Stimulated activated CD8-positive, alpha-beta memory T cell treated with anti-CD3 and anti-CD28 coated beads, Interleukin-7, amount 100 ng/mL, for 48 hours (primary cell): ENCODE measurements around the gene FN3K.

Experiments
- DNase-seq, 2 donors: peaks; one replicate each; pipeline ENCODE4 v3.0.0-alpha.2; 2020; ENCODE audit warnings: low read depth in 1 of 2; ENCODE audit errors: extremely low read depth in 1 of 2

Gene FN3K

GRCh38 chr17:82703036-82703745 is 32.2 kb upstream of the FN3K start:
- no peak for DNase-seq

- DNase-seq = no peak
Observed at GRCh38 chr17:82703935-82704865, 31.2 kb upstream of the FN3K start.

DNA sequence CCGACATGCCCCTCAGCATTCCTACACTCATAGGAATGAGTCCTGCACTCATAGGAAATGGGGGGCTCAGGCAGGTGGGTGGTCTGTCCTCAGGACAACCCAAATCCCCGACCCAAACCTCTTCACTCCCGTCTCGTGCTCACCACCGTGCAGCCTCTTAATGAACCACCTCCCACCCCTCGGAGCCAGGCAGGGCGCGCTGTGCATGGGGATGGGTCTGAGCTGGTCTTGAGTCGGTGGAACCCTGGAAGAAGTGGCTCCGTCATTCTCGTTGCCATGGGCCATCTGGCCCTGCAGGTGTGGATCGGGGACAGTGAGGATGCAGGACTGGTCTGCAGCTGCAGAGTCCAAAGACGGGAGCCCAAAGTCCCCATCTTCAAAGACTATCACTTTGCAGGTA is 30.5 kb upstream of the FN3K start:
- no peak for DNase-seq

DNA sequence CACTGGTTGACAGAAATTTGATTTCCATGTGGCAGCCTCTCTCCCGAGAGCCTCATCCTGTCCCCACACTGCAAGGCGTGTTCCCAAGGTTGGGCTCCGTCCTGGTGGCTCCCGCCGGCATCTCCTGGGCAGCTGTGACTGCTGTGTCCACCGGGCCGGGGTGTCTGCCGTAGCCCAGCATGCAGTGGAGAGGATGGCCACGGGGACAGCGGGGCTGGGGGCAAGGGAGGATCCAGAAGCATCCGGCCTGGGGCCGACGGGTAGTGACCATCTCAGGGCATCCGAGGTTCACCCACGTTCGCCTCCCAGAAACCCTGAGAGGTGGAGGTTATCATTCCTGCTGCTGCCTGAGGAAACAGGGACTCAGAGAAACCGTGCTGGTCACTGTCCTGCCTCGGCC is 29.7 kb upstream of the FN3K start:
- no peak for DNase-seq

DNA sequence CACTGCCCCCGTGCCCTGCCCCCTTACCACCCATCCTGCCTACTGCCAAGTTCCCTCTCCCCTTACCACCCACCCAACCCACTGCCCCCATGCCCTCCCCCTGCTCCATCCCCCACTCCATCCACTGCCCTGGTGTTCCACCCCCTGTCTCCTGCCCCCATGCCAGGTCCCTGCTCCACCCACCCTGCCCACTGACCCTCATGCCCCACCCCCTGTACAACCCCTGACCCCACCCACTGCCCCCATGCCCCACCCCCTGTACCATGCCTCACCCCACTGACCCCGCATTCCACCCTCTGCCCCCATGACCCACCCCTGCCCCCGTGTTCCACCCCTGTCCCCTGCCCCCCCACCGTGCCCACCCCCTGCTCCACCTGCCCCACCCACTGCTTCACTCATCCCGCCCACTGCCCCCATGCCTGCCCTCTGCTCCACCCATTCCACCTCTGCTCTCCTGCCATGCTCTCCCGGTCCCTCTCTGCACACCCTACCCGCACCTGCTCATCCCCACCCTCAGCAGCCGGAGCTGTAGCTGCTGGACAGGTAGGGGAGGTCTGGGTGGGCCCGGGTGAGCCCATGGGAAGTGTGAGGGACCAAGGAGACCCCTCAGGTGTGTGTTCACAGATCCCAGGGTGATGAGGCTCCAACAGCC is 26.3 kb upstream of the FN3K start:
- no peak for DNase-seq

DNA sequence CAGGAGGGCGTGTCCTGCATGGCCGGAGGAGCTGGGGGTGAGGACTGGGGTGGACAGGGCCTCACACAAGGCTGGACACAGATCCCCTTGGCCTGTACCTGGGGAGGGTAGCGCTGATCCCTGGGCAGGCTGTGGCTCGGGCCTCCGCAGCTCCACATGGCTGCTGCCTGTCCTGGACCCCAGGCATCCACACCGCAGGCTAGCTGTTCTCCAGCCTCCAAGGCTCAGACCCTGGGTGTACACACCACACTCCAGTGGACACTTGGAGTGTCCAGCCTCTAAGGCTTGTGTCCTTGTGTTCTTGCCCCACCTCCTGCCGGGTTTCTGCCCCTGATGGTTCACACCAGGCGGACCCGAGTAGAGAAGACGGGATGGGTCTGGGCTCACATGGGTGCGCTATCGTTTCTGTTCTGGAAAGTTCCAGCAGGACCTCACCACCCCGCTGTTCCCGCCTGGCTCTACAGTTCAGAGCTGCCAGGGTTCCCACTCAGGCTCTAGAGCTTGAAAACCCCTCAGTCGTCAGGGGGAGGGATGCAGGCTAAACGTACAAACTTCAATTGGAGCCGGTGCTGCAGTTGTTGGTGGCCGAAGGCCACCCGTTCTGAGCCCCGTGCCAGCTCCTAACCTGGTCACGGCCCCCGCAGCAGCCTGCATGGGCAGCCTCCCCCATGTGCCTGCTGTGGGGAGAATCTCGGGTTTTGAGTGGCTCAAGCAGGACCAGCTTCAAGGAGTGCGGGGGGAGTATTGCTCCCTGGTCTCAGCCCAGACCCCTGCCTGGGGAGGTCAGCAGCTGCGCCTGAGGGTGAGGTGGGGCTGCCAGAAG is 25.5 kb upstream of the FN3K start:
- DNase-seq = no peak

DNA sequence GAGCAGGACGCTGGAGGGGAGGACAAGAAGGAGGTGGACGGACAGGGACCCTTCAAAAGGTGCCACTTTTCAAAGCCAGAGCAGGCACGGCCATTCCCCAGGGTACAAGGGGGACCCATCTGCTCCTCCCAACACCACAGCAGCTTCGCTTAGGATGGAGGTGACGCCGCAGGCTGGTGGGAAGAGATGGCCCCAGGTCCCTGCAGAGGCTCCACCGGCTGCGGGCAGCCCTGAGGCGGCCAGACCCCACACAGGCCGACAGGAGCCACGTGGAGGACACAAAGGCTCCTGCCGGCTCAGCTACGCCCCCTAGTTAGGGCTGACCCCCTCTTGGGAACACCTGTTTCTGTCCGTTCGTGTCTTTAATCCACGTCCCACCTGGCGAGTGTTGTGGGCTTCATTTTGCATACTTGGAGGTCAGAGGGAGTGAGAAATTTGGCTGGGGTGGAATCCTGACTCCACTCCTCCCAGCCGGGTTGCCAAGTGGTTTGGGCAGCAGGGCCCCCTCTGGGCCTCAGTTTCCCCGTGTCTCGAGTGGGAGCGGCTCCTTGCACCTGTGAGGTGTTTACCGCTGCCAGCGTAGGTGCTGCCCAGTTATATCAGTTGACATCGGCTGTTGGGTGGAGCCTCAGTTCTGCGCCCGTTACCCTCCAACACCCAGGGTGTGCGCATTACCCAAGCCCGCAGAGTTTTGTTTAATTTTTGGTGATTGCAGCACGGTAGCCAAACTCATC is 24.7 kb upstream of the FN3K start:
- no peak for DNase-seq

DNA sequence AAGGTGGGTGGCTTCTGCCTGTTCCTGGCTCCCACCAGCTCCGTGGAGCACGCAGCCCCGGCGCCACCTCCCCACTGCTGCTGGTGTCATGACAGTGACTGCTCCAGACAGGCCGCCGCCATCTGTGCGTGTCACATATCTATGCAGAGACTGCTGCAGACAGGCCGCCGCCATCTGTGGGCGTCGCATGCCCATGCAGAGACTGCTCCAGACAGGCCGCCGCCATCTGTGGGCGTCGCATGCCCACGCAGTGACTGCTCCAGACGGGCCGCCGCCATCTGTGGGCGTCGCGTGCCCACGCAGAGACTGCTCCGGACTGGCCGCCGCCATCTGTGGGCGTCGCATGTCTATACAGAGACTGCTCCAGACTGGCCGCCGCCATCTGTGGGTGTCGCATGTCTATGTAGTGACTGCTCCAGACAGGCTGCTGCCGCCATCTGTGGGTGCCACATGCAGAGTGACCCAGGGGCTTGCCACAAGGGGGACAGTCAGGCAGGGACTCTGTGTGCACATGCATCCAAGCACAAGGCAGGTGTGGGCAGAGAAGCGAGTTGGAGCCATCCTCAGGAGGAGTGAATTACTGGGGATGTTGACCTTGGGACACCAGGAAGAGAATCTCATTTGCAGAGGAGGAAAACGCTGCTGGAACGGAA is 22.2 kb upstream of the FN3K start:
- no peak for DNase-seq

DNA sequence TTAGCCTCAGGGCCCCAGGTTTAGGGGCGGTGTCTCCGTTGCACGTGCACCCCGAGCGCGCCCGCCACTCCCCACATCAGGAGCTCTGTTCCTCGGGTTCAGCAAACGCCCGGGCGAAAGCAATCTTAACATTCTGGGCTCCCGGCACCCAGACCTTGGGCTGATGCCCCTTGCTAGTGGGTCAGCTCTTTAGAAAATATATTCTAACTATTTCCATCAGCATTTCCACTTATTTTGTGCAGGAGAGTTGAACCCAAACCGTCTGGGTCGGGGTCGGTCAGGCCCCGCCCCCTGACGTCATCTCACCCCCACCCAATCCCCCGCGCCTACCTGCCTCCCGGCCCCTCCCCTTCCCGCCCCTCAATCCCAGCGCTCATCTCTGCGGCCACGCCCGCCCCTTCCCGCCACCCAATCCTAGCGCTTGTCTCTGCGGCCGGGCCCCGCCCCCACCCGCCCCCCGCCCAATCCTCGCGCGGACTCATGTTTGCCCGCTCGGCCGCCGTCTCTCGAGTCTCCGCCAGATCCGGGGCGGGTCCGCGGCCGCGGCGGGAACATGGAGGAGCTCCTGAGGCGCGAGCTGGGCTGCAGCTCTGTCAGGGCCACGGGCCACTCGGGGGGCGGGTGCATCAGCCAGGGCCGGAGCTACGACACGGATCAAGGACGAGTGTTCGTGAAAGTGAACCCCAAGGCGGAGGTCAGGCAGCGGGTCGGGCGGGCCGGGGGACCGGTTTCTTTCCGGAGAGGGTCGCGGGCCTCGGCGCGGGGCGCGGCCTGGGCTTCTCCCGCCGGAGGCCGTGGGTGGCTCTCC is 19.0 kb upstream of the FN3K start, which contains the start of gene FN3KRP:
Gene FN3KRP, plus strand, starts transcription at position 504 of the 808 bp plus-strand sequence. Its CDS starts 50 bp downstream, at position 554.
- DNase-seq = peak; percentile 72 to 93

DNA sequence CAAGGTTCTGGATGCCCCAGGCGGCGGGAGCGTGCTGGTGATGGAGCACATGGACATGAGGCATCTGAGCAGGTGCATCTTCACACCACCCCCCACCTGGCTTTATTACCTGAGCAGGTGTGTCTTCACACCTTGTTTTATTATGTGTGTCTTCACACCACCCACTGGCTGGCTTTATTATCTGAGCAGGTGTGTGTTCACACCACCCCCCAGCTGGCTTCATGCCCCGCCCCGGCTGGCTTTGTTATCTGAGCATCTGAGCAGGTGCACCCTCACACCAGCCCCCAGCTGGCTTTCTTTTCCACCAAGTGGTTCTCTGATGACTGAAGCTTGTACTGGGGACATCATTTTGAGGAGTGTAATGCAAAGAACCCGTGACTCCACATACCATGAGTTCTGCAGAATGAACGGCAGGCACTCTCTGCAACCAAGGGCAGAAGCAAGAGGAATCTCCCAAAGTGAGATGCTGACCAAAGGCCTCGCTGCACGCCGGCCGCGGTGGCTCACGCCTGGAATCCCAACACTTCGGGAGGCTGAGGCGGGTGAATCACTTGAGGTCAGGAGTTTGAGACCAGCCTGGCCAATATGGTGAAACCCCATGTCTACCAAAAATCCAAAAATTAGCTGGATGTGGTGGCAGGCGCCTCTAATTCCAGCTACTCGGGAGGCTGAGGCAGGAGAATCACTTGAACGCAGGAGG is 16.3 kb upstream of the FN3K start:
- no peak for DNase-seq

DNA sequence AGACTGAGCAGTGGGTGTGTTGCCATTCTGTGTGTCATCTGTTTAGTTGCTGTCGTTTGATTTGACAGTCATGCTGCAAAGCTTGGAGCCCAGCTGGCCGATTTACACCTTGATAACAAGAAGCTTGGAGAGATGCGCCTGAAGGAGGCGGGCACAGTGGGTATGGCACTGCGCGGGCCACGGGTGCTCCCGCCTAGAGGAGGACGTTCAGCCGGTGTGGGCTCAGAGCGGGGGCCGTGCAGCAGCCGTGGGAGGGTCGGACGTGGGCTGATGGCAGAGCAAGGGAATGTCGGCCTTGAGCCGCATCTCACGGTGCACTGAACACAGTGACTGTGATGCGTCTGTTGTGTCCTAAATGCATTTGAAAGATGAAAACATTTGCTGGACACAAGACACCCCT is 15.2 kb upstream of the FN3K start:
- no peak for DNase-seq

DNA sequence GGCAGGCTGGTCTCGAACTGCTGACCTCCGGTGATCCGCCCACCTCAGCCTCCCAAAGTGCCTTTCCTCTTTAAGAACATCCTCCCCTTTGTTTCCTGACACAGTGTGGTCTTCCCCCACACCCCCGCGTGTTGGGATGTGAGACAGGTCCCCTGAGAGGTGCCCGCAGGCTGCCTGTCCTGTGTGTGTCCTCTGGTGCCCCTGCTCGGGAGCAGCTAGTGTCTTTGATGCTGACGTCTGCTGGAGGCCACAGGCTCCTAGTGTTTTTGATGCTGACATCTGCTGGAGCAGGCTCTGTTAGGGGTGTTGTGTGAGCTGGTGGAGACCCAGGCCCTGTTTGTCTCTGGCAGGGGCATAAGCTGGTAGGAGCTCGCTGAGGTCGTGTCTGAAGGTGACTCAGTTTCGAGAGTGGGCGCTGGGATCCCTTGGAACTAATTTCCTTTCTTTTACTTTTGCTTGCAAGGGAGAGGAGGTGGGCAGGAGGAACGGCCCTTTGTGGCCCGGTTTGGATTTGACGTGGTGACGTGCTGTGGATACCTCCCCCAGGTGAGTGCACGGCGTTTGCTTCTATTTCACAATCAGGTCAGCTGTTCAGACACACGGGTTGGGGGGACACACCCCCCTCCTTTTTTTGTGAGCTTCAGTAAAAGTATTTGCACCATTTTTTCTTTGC is 12.9 kb upstream of the FN3K start:
- DNase-seq = no peak

- DNase-seq = no peak
Observed at GRCh38 chr17:82723169-82723807, 12.1 kb upstream of the FN3K start.

DNA sequence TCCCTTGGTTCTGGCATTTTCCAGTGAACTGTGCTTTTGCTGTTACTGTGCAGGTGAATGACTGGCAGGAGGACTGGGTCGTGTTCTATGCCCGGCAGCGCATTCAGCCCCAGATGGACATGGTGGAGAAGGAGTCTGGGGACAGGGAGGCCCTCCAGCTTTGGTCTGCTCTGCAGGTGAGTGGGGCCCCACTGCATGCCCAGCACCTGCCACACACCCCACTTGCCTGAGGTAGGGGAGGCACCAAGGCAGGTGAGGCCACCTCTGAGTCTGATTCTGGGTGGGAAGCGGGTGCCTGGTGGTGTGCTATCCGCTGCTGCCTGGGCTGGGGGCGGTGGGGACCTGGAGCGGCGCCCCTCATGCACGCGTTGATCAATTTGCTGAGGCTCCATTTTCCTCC is 9.0 kb upstream of the FN3K start:
- DNase-seq = no peak

- no peak for DNase-seq
Observed at GRCh38 chr17:82729479-82730260, 5.7 kb upstream of the FN3K start.

DNA sequence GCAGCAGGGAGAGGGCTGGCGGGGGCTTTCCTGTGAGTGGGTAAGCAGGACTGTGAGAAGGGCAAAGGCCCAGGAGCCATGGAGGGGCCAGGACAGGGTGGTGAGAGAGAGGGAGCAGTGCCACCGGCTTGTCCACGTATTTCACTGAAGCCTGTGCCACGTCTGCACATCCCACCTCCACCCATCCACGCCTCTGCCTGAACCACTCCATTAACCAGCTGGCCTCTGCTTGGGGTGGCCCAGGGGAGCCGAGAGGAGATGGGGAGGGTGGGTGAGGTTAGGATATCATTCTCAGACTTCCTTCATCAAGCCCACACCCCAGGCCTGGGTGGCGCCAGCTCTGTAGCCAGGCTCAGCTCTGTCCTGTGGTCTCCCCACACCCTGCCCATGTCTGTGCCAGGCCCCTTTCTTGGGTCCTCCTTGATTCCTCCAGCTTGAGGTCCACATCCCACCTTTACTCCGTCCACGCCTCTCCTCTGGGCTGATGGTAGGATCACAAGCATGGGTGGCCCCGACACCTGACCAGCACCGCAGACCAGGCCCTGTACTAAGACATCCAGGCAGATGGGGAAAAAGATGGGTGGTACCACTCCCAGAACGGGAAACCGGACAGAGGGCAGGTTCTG is 3.2 kb upstream of the FN3K start:
- DNase-seq = no peak
